ENCODE measurements around the gene CELF2.

CELF2 gene

GRCh38 chr10:11328264-11329061 lies 310.8 kb downstream of the CELF2 start:
- TF ChIP-seq CTCF (conservative IDR thresholded peaks at IDR 0.05) = no peak
- H3K27ac ChIP-seq = no peak overlapping the region

DNA sequence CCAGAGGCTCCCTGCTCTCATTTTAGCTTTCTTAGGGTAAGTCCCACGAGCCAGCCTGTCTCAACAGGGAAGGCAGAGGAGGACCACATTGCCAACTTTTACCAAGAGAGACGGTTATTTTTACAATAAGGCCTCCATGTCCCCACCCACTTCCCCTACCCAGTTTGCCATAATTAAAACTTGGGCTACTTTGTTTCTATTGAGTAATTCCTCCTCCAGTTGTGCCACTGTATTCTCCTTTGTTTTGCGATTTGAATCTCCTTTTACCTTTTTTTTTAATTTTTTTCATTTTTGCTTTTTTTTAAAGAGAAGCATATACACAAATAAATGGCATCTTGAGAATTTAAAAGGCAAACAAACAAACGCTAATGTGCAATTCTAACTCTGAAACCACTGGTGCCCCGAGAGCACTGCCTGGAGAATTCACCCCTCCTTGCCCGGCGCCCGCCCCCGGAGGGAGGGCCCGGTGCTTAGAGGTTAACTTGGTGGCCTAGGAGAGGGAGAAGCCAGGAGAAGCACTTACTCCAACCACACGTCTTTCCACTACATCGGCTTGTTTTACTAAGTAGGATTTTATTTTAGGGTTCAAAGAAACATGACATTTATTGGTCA lies 311.5 kb downstream of the CELF2 start:
- H3K27ac ChIP-seq = no peak overlapping the region
- no peak for TF ChIP-seq CTCF (conservative IDR thresholded peaks at IDR 0.05)

GRCh38 chr10:11330383-11331045 lies 312.8 kb downstream of the CELF2 start:
- no peak overlapping the region for H3K27ac ChIP-seq
- no peak for TF ChIP-seq CTCF (conservative IDR thresholded peaks at IDR 0.05)

- no peak for TF ChIP-seq CTCF (conservative IDR thresholded peaks at IDR 0.05)
- H3K27ac ChIP-seq = no peak overlapping the region
Measured at GRCh38 chr10:11331046-11331577, 313.4 kb downstream of the CELF2 start.

- no peak for TF ChIP-seq CTCF (conservative IDR thresholded peaks at IDR 0.05)
- H3K27ac ChIP-seq = no peak overlapping the region
Measured at GRCh38 chr10:11331726-11332125, 314.1 kb downstream of the CELF2 start.

DNA sequence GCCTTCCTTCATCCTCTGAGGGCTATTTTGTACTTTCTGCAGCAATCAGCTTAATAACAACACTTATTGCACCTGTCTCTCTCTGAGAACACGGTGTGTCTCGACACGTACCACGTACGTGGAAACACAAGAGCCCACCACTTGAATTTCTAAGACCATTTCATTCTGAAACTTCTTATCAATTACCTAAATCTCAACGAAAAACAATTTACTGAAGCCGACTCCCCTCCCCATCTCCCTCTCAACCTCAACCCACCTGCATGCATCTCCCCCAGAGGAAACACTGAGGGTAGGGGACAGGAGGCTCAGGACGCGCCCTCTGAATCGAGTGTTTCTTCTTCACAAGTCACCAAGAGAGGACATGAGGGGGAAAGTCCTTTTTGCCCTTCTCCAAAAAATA lies 315.2 kb downstream of the CELF2 start:
- no peak for TF ChIP-seq CTCF (conservative IDR thresholded peaks at IDR 0.05)
- H3K27ac ChIP-seq = no peak overlapping the region

DNA sequence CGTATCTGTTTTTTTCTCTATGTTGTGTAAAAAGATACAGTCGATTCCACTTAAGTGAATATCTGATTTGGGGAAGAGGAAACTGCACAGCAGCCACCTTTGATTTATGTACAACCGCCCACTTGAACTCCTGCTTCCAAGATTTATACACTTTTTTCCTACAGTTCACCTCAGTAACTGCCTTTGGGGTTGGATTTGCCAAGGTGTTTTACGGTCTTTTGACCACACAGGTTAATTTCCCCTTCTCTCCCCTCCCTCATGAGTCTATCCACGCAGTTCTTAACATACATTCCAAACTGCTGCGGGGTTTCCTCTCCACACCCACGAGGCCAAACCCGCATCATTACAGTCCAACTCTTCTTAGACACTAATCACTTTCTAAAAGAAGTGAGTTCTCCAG lies 316.8 kb downstream of the CELF2 start:
- TF ChIP-seq CTCF (conservative IDR thresholded peaks at IDR 0.05) = no peak
- H3K27ac ChIP-seq = no peak overlapping the region
